HG03060 (cell line): ENCODE data around the gene SNX32.
A peak's percentile ranks its signal among the peaks of the same experiment; 100 is the strongest.

Experiments
- ATAC-seq: cut with Tn5 transposase; IDR thresholded peaks from one replicate; pipeline ENCODE4 v1.9.1; 2021; ENCODE audit warnings: low read depth, moderate number of reproducible peaks; ENCODE audit not compliant: unreplicated experiment

Gene SNX32

DNA sequence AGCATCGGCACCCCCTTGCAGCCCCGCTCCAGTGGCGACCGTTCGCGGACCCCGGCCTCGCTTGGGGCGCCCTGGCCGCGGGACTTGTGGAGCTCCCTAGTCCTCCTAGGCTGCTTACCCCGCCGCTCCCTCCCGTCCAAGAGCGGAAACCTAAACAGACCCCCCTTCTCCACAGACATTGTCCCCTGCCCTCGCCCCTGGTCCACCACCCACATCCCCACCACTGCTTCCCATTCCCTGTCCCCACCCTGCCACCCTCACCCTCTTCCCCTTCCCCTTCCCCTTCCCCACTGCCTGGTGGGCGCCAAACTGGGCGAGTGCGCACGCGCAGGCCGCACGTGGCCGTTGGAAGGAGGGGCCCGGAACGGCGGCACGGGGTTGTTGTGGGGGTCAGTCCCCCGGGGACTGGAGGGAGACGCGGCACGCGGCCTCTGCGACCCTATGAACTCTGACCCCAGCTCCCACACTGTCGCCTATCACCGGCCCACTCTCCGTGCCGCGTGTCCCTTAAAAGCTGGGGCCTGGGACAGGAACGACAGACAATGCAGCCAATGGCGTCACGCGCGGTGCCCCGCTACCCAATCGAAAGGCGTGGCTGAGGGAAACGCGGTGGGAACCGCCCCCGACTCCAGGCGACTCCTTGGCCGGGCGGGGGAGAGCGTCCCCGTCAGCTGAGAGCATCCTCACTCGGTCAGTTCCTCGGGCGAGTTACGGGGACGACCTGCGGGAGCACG is at the start of gene SNX32:
TSS of gene SNX32 (plus strand) at position 667 of the 734 bp plus-strand sequence. CDS start 103 bp downstream, outside the sequence.
- ATAC-seq, result no peak

DNA sequence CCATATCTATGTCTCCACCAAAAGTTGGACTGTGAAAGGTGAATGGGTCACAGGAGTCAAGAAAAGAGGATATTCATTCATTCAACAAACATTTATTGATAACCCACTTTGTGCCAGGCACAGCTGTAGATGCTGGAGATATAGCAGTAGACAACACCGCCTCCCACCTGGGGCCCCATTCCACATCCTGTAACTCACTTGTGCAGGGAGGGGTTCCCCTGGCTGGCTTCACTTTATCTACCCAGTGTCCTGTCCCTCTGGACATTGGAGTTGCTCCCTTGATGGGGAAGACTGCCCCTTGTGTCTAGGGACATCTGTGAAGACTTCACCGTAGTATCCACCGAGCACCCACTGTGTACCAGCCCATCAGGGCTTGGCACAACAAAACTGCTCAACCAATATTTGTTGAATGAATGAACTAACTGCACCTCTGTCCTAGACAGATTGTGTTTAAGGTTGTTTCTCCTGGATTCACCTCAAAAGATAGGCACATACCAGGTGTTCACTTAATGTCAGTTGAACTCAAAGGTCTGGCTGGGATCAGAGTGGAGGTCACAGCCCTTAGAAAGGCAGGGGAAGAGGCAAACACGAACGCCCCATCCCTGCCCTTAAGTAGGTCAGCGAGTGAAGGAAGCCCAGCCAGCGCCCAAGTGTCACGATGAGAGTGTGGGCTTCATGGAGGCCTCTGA is 48.3 kb upstream of the SNX32 start:
- ATAC-seq, result no peak

DNA sequence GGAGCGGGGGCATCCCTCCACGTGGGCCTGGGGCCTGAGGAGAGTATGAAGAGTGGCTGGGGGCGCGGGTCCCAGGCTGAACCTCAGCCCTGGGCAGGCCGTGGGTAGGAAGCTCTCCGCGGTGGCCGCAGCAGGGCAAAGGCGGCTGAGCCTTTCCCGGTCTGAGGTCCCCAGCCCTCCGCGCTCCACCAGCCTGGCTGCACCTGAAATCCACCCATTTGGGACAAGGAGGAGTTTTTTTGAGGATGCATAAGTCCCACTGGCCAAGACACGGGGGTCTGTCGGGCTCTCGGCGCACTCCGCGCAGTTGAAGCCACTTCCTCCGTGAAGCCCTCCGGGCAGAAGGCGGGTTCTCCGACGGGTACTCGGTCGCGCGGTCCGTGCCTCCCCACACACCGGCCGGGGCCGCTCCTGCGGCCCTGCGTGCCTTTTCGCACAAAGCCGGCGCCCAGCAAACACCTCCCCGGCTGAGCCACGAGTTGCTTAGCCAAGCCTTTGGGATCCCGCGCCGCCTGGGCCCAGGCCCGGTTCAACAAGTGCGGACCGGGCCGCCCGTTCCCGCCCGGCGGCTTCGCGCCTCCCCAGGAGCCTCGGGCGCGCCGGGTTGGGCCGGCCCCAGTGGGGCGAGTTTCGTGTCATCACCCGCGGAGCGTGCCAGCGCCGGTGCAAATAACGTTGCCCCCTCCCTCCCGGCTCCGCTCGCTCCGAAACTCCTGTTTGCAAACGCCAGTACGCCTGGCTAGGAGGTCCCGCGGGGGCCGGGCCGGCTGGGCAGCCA is 47.6 kb upstream of the SNX32 start:
- ATAC-seq, result no peak

DNA sequence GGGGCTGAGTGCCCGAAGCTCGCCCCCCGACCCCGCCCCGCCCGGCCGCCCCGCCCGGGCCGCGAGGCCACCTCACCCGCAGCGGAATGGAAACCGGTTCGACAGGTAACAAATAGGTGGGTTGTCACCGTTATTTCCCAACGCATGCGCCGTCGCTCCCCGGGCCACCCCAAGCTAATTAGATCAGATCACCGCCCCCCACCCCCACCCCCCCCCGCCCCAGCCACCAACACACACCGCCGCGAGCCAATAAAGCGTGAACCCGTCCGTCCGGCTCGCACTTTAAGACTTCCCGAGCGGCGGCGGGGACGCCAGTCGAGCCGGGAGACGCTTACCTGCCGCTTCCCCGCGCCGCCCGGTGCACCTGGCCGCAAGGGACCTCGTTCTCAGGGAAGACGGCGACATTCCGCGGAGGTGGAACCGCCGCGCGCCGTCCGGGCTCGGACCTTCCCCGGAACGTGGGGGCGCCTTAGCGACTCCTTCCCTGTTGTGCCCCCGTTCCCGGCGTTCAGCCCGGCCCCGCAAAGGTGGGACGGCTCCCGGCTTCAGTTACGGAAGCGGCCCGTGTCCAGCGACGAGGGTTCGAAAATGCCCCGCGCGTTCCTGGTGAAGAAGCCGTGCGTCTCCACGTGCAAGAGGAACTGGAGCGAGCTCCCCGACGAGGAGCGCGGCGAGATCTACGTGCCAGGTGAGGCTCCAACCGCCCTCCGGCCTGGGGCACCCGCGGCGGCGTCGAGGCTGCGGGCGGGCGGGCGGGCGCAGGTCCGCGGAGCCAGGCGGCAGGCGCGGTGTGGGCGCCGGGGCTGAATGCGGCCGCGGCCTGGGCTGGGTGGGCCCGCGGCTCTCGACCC is 46.8 kb upstream of the SNX32 start, which contains the start of gene OVOL1:
TSS of gene OVOL1 (plus strand) at position 278 of the 851 bp plus-strand sequence. CDS start at position 589, 311 bp downstream.
- ATAC-seq, result no peak

GRCh38 chr11:65787649-65788622 is 45.8 kb upstream of the SNX32 start:
- ATAC-seq, result no peak

DNA sequence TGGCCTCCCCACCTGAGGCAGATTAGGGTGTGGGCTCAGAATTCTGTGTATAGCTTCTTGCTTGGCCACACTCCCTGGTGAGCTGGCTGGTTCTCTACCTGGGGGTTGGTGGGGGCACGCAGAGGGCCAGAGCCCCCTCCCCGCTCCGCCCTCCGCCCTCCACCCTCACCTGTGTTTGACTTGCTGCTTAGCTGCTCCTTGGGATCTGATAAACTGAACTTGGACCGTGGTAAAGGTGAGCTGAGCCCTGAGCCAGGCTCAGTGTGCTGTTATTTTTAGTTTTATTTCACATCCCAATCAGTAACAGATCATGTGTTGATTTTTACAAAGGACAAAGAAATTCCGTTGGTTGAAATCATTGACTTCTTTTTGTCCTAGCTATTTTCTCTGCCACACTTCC is 44.9 kb upstream of the SNX32 start:
- no peak for ATAC-seq

DNA sequence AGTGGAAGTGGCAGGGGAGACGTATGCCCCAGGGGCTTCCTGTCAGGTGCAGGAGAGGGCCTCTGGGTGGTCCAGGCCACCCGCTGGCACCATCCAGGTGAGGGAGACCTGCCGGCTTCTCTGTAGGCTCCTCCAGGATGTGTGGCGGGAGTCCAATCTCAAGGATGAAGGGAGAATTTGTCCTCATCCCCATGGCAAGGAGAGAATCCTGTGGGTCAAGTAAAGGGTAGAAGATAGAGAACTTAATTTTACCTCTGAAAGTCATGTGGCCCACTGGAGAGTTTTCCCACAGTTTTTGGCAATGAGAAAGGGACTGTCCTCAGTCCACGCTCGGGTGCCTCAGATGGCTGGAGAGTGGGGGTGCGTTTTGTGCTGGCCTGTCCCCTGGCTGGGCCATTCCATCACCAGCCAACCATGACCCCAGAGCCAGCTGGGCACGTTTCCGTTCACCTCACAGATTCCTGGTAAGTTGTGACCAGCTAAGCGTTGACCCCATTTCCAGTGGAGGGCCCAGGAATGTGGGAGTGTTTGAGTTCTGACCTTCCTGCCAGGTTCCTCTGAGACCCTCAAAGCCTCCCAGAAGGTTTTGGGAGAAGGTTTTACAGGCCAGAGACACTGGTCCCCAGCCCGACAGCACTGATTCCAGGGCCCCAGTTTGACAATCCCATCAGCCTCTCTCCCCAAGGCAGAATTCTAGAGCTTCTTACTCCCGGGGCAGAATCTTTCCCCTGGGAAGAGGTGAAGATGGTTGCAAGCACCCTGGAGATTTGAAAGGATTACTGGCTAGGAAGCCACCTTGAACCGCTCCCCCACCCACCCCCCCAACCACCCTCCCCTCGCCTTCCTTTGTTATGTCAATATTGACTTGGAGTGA is 44.3 kb upstream of the SNX32 start:
- ATAC-seq, result no peak

- ATAC-seq, result no peak
Observed at GRCh38 chr11:65790104-65790901, 43.5 kb upstream of the SNX32 start.

DNA sequence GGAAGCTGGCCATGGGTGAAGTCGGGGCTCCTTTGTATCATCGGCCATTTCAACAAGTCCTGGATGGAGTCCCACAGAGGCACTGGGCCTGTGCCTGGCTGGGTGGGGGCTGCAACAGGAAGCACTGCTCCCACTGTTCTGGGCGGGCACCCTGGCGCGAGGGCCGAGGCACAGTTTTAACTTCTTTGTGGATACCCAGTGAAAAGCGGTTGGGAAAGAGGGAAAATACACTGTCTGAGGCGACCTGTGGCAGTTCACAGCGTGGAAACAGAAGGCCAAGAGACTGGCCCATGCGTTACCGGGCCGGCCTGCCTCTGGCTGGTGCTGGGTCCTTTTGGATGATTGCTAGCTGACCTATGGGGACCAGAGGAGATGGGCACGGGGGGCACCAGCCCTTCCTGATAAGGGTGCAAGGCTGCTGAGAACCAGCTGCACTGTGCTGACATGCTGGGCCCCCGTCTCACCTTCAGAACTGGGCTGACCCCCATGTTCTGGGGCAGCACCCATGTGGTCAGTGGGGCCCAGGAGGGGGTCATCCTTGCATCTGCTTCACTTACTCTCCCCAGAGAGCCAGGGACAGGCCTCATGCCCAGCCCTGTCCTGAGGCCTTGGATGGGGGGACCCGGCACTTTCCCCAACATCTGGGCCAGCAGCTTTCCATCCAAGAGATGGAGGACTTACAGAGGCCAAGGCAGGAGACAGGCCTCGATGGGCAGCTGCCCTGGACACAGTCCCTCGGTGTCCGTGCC is 42.7 kb upstream of the SNX32 start:
- no peak for ATAC-seq

GRCh38 chr11:65791719-65792213 is 42.0 kb upstream of the SNX32 start:
- peak; percentile 49 for ATAC-seq

- no peak for ATAC-seq
Observed at GRCh38 chr11:65792456-65792855, 41.3 kb upstream of the SNX32 start.

GRCh38 chr11:65793144-65793581 is 40.6 kb upstream of the SNX32 start:
- ATAC-seq, result no peak

GRCh38 chr11:65793625-65794400 is 40.0 kb upstream of the SNX32 start:
- no peak for ATAC-seq

DNA sequence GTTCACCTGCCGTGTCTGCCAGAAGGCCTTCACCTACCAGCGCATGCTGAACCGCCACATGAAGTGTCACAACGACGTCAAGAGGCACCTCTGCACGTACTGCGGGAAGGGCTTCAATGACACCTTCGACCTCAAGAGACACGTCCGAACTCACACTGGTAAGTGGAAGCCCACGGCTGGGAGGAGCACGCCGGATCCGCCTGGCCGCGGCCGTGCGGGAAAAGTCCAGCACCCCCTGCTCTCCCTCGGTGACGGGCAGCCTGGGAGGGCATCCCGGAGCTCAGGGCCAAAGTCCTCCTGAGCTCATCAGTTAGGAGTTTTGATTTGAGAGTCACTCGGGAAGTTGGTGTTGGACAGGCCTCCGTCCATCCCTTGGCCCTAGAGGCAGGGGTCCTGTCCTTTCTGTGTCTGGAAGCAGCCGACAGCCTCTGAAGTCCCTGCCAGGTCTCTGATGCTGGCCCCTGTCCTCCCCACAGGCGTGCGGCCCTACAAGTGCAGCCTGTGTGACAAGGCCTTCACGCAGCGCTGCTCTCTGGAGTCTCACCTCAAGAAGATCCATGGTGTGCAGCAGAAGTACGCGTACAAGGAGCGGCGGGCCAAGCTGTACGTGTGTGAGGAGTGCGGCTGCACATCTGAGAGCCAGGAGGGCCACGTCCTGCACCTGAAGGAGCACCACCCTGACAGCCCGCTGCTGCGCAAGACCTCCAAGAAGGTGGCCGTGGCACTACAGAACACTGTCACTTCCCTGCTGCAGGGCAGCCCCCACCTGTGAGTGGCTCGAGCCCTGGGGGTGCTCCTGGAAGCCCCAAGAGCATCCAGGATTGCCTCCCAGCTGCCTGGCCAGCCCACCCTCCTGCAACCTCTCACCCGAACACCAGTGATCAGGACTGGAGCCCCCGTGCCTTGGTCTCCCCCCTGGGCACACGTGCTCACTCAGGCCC is 38.9 kb upstream of the SNX32 start:
- no peak for ATAC-seq
